ENCODE results near the gene TRMT6. TPM values are rescaled to one million over a fixed set of nuclear protein-coding genes. Genes with fewer than 3 reads are reported as not detected.

TRMT6 gene
- total and polyA plus RNA-seq, 4 donors, result 3.1 to 6.2 (median 4.0) TPM

GRCh38 chr20:5979801-5980200 is 29.5 kb upstream of the TRMT6 start:
- Histone ChIP-seq H3K9me3 (ENCODE audit: control insufficient read depth in 4 of 4, low read length in 3 of 4) (no peaks in the 10 kb centered on the region), H3K4me3 (ENCODE audit: low read depth in 1 of 3, low read length in 3 of 3) (no peak overlapping the region), H3K27ac (ENCODE audit: low read depth in 1 of 2, low read length in 2 of 2) (no peak overlapping the region), H3K4me1 (ENCODE audit: control insufficient read depth in 4 of 4, insufficient read depth in 4 of 4, low read length in 3 of 4) (peaks cover 3 to 17% (median 11%) of the 10 kb centered on the region in 4 donors), H3K9ac (ENCODE audit: low read depth in 1 of 2, low read length in 2 of 2) (no peak overlapping the region), H3K36me3 (ENCODE audit: control insufficient read depth in 4 of 4, insufficient read depth in 3 of 4, low read depth in 1 of 4, low read length in 3 of 4) (peaks cover 0 to 2% (median 2%) of the 10 kb centered on the region in 4 donors), H3K27me3 (ENCODE audit: control insufficient read depth in 4 of 4, insufficient read depth in 4 of 4, low read length in 3 of 4) (no peaks in the 10 kb centered on the region)
- no peak for TF ChIP-seq EGR1 (IDR thresholded peaks at IDR 0.05; ENCODE audit: low read depth in 2 of 2)
- TF ChIP-seq, protein P1, sequence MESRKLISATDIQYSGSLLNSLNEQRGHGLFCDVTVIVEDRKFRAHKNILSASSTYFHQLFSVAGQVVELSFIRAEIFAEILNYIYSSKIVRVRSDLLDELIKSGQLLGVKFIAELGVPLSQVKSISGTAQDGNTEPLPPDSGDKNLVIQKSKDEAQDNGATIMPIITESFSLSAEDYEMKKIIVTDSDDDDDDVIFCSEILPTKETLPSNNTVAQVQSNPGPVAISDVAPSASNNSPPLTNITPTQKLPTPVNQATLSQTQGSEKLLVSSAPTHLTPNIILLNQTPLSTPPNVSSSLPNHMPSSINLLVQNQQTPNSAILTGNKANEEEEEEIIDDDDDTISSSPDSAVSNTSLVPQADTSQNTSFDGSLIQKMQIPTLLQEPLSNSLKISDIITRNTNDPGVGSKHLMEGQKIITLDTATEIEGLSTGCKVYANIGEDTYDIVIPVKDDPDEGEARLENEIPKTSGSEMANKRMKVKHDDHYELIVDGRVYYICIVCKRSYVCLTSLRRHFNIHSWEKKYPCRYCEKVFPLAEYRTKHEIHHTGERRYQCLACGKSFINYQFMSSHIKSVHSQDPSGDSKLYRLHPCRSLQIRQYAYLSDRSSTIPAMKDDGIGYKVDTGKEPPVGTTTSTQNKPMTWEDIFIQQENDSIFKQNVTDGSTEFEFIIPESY (IDR thresholded peaks at IDR 0.05), result no peak
- TF ChIP-seq RXRA (IDR thresholded peaks at IDR 0.05), result no peak
- no peak for TF ChIP-seq HNF4G (IDR thresholded peaks at IDR 0.05)
- TF ChIP-seq SP1 (IDR thresholded peaks at IDR 0.05), result no peak
- no peak for TF ChIP-seq GABPA (IDR thresholded peaks at IDR 0.05 in 1 of 2, conservative IDR thresholded peaks at IDR 0.05 in 1 of 2)
- TF ChIP-seq, protein P2, sequence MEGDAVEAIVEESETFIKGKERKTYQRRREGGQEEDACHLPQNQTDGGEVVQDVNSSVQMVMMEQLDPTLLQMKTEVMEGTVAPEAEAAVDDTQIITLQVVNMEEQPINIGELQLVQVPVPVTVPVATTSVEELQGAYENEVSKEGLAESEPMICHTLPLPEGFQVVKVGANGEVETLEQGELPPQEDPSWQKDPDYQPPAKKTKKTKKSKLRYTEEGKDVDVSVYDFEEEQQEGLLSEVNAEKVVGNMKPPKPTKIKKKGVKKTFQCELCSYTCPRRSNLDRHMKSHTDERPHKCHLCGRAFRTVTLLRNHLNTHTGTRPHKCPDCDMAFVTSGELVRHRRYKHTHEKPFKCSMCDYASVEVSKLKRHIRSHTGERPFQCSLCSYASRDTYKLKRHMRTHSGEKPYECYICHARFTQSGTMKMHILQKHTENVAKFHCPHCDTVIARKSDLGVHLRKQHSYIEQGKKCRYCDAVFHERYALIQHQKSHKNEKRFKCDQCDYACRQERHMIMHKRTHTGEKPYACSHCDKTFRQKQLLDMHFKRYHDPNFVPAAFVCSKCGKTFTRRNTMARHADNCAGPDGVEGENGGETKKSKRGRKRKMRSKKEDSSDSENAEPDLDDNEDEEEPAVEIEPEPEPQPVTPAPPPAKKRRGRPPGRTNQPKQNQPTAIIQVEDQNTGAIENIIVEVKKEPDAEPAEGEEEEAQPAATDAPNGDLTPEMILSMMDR (IDR thresholded peaks at IDR 0.05; ENCODE audit: low read depth, low read length, missing input control), result no peak
- TF ChIP-seq, protein P3, sequence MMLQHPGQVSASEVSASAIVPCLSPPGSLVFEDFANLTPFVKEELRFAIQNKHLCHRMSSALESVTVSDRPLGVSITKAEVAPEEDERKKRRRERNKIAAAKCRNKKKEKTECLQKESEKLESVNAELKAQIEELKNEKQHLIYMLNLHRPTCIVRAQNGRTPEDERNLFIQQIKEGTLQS (IDR thresholded peaks at IDR 0.05), result no peak
- no peak for TF ChIP-seq FOXA2 (IDR thresholded peaks at IDR 0.05)
- TF ChIP-seq TAF1 (conservative IDR thresholded peaks at IDR 0.05), result no peak
- no peak for TF ChIP-seq YY1 (IDR thresholded peaks at IDR 0.05)
- no peak for TF ChIP-seq JUND (IDR thresholded peaks at IDR 0.05)
- no peak for TF ChIP-seq HNF4A (conservative IDR thresholded peaks at IDR 0.05)
- TF ChIP-seq, protein P4, sequence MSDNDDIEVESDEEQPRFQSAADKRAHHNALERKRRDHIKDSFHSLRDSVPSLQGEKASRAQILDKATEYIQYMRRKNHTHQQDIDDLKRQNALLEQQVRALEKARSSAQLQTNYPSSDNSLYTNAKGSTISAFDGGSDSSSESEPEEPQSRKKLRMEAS (IDR thresholded peaks at IDR 0.05), result no peak
- TF ChIP-seq FOXA1 (IDR thresholded peaks at IDR 0.05), result no peak
- 80% methylated on average over 4 of the region's 4 CpGs for WGBS
- DNase-seq (ENCODE audit: low spot score), result no peak

DNA sequence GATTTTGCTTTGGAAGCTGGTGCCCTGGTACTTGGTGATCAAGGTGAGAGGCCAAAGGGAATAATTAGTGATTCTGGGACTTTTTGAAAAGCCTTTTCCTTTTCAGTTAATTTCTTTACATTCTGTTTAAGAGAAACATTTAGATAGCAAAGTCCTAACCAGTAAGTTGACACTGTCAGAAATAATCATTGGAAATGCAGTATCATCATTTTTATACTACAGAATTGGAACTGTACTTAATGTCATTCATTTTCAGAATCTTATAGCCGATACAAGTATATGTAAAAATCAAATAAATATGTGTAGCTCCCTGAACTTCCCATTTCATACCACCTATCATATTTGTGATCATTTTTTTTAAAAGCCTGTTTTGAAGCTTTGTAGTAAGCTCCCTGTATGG is 27.6 kb upstream of the TRMT6 start:
- Histone ChIP-seq H3K27ac (ENCODE audit: low read depth in 1 of 2, low read length in 2 of 2) (no peak overlapping the region), H3K36me3 (ENCODE audit: control insufficient read depth in 4 of 4, insufficient read depth in 3 of 4, low read depth in 1 of 4, low read length in 3 of 4) (peaks cover 0 to 2% (median 2%) of the 10 kb centered on the region in 4 donors), H3K4me3 (ENCODE audit: low read depth in 1 of 3, low read length in 3 of 3) (no peak overlapping the region), H3K9me3 (ENCODE audit: control insufficient read depth in 4 of 4, low read length in 3 of 4) (no peaks in the 10 kb centered on the region), H3K4me1 (ENCODE audit: control insufficient read depth in 4 of 4, insufficient read depth in 4 of 4, low read length in 3 of 4) (peaks cover 3 to 17% (median 11%) of the 10 kb centered on the region in 4 donors), H3K27me3 (ENCODE audit: control insufficient read depth in 4 of 4, insufficient read depth in 4 of 4, low read length in 3 of 4) (no peaks in the 10 kb centered on the region), H3K9ac (ENCODE audit: low read depth in 1 of 2, low read length in 2 of 2) (no peak overlapping the region)
- DNase-seq (ENCODE audit: low spot score), result no peak
- 100% methylated on average over 1 of the region's 1 CpG for WGBS
- TF ChIP-seq, protein P1 (IDR thresholded peaks at IDR 0.05), result no peak
- TF ChIP-seq, protein P4 (IDR thresholded peaks at IDR 0.05), result no peak
- TF ChIP-seq EGR1 (IDR thresholded peaks at IDR 0.05; ENCODE audit: low read depth in 2 of 2) (no peak), HNF4A (conservative IDR thresholded peaks at IDR 0.05) (no peak), RXRA (IDR thresholded peaks at IDR 0.05) (no peak), HNF4G (IDR thresholded peaks at IDR 0.05) (no peak), JUND (IDR thresholded peaks at IDR 0.05) (no peak), SP1 (IDR thresholded peaks at IDR 0.05) (no peak), REST (IDR thresholded peaks at IDR 0.05) (no peak), RAD21 (IDR thresholded peaks at IDR 0.05) (no peak), YY1 (IDR thresholded peaks at IDR 0.05) (no peak), FOXA2 (IDR thresholded peaks at IDR 0.05) (no peak), FOXA1 (IDR thresholded peaks at IDR 0.05) (no peak), NR2F2 (IDR thresholded peaks at IDR 0.05) (no peak)
- TF ChIP-seq, protein P3 (IDR thresholded peaks at IDR 0.05), result no peak
- TF ChIP-seq, protein P2 (IDR thresholded peaks at IDR 0.05; ENCODE audit: low read depth, low read length, missing input control), result no peak
